PC-3 (cell line): ENCODE measurements around the gene USP53.

Experiments used
- EZH2 ChIP-seq: fragments of 300-600 bp; sonication (generic); IDR thresholded peaks from one replicate; pipeline ENCODE4 v1.6.1; 2017; ENCODE audit warnings: antibody characterized with exemption, mild to moderate bottlenecking, low read length; ENCODE audit not compliant: unreplicated experiment
- TF ChIP-seq, protein P1 (sequence below): fragments of 300-600 bp; sonication (generic); conservative IDR thresholded peaks from 2 replicates; pipeline ENCODE4 v1.5.1; 2017; ENCODE audit warnings: antibody characterized with exemption, low read depth, mild to moderate bottlenecking, low read length

DNA sequence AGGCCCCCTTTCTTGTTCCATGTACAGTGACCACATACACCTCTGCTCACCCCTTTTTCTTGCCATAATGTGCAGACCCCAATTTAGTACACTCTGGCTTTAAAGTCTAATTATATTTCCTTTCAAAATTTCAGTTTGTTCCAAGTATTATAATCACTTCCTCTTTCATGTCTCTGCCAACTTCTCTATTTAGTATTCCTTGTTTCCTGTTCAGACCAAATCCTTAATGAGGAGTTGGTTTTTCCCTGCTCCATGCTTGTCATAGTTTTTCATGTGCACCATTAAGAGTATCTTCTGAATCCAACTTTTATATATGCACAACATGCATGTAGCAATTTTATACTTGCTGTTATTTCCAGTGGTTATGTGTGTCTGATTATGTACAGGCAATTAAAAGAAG lies 32.3 kb downstream of the USP53 start:
- TF ChIP-seq, protein P1, sequence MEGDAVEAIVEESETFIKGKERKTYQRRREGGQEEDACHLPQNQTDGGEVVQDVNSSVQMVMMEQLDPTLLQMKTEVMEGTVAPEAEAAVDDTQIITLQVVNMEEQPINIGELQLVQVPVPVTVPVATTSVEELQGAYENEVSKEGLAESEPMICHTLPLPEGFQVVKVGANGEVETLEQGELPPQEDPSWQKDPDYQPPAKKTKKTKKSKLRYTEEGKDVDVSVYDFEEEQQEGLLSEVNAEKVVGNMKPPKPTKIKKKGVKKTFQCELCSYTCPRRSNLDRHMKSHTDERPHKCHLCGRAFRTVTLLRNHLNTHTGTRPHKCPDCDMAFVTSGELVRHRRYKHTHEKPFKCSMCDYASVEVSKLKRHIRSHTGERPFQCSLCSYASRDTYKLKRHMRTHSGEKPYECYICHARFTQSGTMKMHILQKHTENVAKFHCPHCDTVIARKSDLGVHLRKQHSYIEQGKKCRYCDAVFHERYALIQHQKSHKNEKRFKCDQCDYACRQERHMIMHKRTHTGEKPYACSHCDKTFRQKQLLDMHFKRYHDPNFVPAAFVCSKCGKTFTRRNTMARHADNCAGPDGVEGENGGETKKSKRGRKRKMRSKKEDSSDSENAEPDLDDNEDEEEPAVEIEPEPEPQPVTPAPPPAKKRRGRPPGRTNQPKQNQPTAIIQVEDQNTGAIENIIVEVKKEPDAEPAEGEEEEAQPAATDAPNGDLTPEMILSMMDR: no peak
- TF ChIP-seq EZH2: no peak
